SK-N-SH treated with all-trans-retinoic acid at 6 μM for 48 hours (cell line): ENCODE measurements around the gene TRIM33.
"Not testable (repeated sequence)": the region's sequence is repeated elsewhere in the genome, so short reads cannot be mapped to it uniquely, and the experiment has no call there.

ENCODE experiments used
- ATAC-seq: fragments of 200-7000 bp; cut with Tn5 transposase; 3 replicates; pipeline ENCODE4 v1.9.1; 2020; ENCODE audit warnings: mild to moderate bottlenecking, moderate library complexity
- CREB5 ChIP-seq: fragments of 250-450 bp; sonication (Bioruptor Pico); IDR thresholded peaks from 2 replicates; pipeline ENCODE4 v1.5.1; 2020; ENCODE audit warnings: low read depth, mild to moderate bottlenecking, moderate library complexity
- CSRNP3 ChIP-seq: fragments of 250-450 bp; sonication (Bioruptor Pico); IDR thresholded peaks from 2 replicates; pipeline ENCODE4 v1.5.1; 2021; ENCODE audit warnings: mild to moderate bottlenecking, moderate library complexity
- ESRRG ChIP-seq: fragments of 250-450 bp; sonication (Bioruptor Pico); IDR thresholded peaks from 2 replicates; pipeline ENCODE4 v1.6.1; 2021; ENCODE audit warnings: mild to moderate bottlenecking
- ISL1 ChIP-seq: fragments of 250-450 bp; sonication (Bioruptor Pico); IDR thresholded peaks from 2 replicates; pipeline ENCODE4 v2.1.2; 2022; ENCODE audit warnings: mild to moderate bottlenecking, moderate library complexity
- PPARA ChIP-seq: fragments of 250-450 bp; sonication (Bioruptor Pico); IDR thresholded peaks from 2 replicates; pipeline ENCODE4 v1.5.0; 2020; ENCODE audit warnings: mild to moderate bottlenecking, borderline replicate concordance
- RARB ChIP-seq: fragments of 250-450 bp; sonication (Bioruptor Pico); IDR thresholded peaks from 2 replicates; pipeline ENCODE4 v1.8.0; 2021; ENCODE audit warnings: mild to moderate bottlenecking, moderate library complexity
- SNAI2 ChIP-seq: fragments of 250-450 bp; sonication (Bioruptor Pico); IDR thresholded peaks from 2 replicates; pipeline ENCODE4 v1.5.0; 2020; ENCODE audit warnings: mild to moderate bottlenecking, moderate library complexity
- TCF4 ChIP-seq: fragments of 250-450 bp; sonication (Bioruptor Pico); IDR thresholded peaks from 2 replicates; pipeline ENCODE4 v1.8.0; 2021; ENCODE audit warnings: mild to moderate bottlenecking, moderate library complexity, borderline replicate concordance
- ZFP30 ChIP-seq: fragments of 450-650 bp; formaldehyde crosslinking; IDR thresholded peaks from 2 replicates; pipeline ENCODE4 v1.5.0; 2022; ENCODE audit warnings: mild to moderate bottlenecking, moderate library complexity
- ZNF565 ChIP-seq: fragments of 450-650 bp; formaldehyde crosslinking; conservative IDR thresholded peaks from 2 replicates; pipeline ENCODE4 v1.5.0; 2020; ENCODE audit warnings: low read depth, mild to moderate bottlenecking, moderate library complexity
- ZNF70 ChIP-seq: fragments of 450-650 bp; formaldehyde crosslinking; IDR thresholded peaks from 2 replicates; pipeline ENCODE4 v1.5.0; 2020; ENCODE audit warnings: mild to moderate bottlenecking, moderate library complexity
- ZNF8 ChIP-seq: fragments of 450-650 bp; formaldehyde crosslinking; IDR thresholded peaks from 2 replicates; pipeline ENCODE4 v1.5.0; 2020; ENCODE audit warnings: mild to moderate bottlenecking, moderate library complexity
- TF ChIP-seq, protein P1 (sequence below): fragments of 250-450 bp; sonication (Bioruptor Pico); IDR thresholded peaks from 2 replicates; pipeline ENCODE4 v1.8.0; 2021; ENCODE audit warnings: low read depth, mild to moderate bottlenecking, moderate library complexity, borderline replicate concordance
- TF ChIP-seq, protein P2 (sequence below): fragments of 250-450 bp; sonication (Bioruptor Pico); IDR thresholded peaks from 2 replicates; pipeline ENCODE4 v1.5.0; 2020; ENCODE audit warnings: mild to moderate bottlenecking, moderate library complexity

The TRIM33 gene

DNA sequence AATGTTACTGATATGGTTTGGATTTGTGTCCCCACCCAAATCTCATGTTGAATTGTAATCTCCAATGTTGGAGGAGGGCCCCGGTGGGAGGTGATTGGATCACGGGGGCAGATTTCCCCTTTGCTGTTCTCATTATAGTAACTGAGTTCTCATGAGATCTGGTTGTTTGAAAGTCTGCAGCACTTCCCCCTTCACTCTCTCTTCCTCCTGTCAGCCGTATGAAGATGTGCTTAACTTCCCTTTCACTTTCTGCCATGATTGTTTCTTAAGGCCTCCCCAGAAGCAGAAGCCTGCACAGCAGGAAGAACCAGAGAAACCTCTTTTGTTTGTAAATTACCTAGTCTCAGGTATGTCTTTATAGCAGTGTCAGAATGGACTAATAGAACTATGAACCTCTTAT lies 28.4 kb downstream of the TRIM33 start:
- TF ChIP-seq PPARA (CRISPR knock-in tag): no peak
- no peak for TF ChIP-seq ZNF70 (CRISPR knock-in tag)
- TF ChIP-seq, protein P1, sequence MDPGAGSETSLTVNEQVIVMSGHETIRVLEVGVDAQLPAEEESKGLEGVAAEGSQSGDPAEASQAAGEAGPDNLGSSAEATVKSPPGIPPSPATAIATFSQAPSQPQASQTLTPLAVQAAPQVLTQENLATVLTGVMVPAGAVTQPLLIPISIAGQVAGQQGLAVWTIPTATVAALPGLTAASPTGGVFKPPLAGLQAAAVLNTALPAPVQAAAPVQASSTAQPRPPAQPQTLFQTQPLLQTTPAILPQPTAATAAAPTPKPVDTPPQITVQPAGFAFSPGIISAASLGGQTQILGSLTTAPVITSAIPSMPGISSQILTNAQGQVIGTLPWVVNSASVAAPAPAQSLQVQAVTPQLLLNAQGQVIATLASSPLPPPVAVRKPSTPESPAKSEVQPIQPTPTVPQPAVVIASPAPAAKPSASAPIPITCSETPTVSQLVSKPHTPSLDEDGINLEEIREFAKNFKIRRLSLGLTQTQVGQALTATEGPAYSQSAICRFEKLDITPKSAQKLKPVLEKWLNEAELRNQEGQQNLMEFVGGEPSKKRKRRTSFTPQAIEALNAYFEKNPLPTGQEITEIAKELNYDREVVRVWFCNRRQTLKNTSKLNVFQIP (CRISPR knock-in tag): no peak
- no peak for TF ChIP-seq RARB (CRISPR knock-in tag)
- TF ChIP-seq TCF4: no peak
- TF ChIP-seq, all 23 proteins: peak for 0
- no peak for ATAC-seq

- ATAC-seq: not testable (repeated sequence)
Observed at GRCh38 chr1:114479636-114480035, 31.4 kb downstream of the TRIM33 start.

DNA sequence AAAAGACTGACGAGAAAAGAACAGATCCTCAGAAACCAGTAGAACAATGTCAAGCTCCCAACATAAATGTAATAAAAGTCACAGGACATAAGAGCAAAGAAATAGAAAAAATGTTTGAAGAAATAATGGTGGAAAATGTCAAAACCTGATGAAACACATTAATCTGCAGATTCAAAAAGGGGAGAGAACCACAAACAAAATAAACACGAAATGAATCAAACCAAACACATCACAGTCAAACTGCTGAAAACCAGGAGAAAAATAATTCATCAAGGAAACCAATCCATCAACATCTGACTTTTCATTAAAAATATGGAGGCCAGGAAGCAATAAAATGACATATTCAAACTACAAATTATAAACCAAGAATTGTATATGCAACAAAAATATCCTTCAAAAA lies 31.9 kb downstream of the TRIM33 start:
- TF ChIP-seq ISL1 (CRISPR knock-in tag) (no peak), ZFP30 (CRISPR knock-in tag) (no peak), ESRRG (CRISPR knock-in tag) (no peak), ZNF565 (no peak), CREB5 (CRISPR knock-in tag) (no peak)
- no peak for ATAC-seq

GRCh38 chr1:114473796-114474195 lies 37.2 kb downstream of the TRIM33 start:
- ATAC-seq: no peak

More at GRCh38 chr1:114473796-114474195, 37.2 kb downstream of the TRIM33 start:
- TF ChIP-seq, protein P2, sequence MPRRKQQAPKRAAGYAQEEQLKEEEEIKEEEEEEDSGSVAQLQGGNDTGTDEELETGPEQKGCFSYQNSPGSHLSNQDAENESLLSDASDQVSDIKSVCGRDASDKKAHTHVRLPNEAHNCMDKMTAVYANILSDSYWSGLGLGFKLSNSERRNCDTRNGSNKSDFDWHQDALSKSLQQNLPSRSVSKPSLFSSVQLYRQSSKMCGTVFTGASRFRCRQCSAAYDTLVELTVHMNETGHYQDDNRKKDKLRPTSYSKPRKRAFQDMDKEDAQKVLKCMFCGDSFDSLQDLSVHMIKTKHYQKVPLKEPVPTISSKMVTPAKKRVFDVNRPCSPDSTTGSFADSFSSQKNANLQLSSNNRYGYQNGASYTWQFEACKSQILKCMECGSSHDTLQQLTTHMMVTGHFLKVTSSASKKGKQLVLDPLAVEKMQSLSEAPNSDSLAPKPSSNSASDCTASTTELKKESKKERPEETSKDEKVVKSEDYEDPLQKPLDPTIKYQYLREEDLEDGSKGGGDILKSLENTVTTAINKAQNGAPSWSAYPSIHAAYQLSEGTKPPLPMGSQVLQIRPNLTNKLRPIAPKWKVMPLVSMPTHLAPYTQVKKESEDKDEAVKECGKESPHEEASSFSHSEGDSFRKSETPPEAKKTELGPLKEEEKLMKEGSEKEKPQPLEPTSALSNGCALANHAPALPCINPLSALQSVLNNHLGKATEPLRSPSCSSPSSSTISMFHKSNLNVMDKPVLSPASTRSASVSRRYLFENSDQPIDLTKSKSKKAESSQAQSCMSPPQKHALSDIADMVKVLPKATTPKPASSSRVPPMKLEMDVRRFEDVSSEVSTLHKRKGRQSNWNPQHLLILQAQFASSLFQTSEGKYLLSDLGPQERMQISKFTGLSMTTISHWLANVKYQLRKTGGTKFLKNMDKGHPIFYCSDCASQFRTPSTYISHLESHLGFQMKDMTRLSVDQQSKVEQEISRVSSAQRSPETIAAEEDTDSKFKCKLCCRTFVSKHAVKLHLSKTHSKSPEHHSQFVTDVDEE (CRISPR knock-in tag): no peak
- TF ChIP-seq RARB (CRISPR knock-in tag) (no peak), CSRNP3 (no peak), CREB5 (CRISPR knock-in tag) (no peak), ZNF8 (no peak), SNAI2 (CRISPR knock-in tag) (no peak), ZNF70 (CRISPR knock-in tag) (no peak), ZNF565 (no peak)
- TF ChIP-seq, all 23 proteins: peak for 0
